Smooth muscle cell (in vitro differentiated cells): ENCODE measurements around the gene NEDD4L. TPM values are rescaled to one million over a fixed set of nuclear protein-coding genes. Genes with fewer than 3 reads are reported as not detected.

Experiments
- DNase-seq: peaks from one replicate; lab custom pipeline; 2025; ENCODE audit not compliant: unreplicated experiment; lab: John Stamatoyannopoulos, UW
- H2AFZ ChIP-seq: fragments of 200-600 bp; sonication (generic); 2 replicates; pipeline ENCODE4 v1.6.0; 2016; ENCODE audit warnings: antibody characterized with exemption, low read depth, mild to moderate bottlenecking
- H3F3A ChIP-seq: fragments of 200-600 bp; sonication (generic); 2 replicates; pipeline ENCODE4 v1.6.0; 2017; ENCODE audit warnings: antibody characterized with exemption, low read depth
- H3K27ac ChIP-seq: fragments of 200-600 bp; sonication (generic); 2 replicates; pipeline ENCODE4 v1.5.1; 2016; ENCODE audit warnings: low read depth, mild to moderate bottlenecking
- H3K27me3 ChIP-seq: fragments of 200-600 bp; sonication (generic); 2 replicates; pipeline ENCODE4 v1.6.1; 2016; ENCODE audit warnings: low read depth, mild to moderate bottlenecking
- H3K36me3 ChIP-seq: fragments of 200-600 bp; sonication (generic); 2 replicates; pipeline ENCODE4 v1.5.1; 2016; ENCODE audit warnings: low read depth
- H3K4me1 ChIP-seq: fragments of 200-600 bp; sonication (generic); 2 replicates; pipeline ENCODE4 v1.5.1; 2016; ENCODE audit warnings: low read depth
- H3K4me2 ChIP-seq: fragments of 200-600 bp; sonication (generic); 2 replicates; pipeline ENCODE4 v1.6.0; 2016; ENCODE audit warnings: mild to moderate bottlenecking
- H3K4me3 ChIP-seq: fragments of 200-600 bp; sonication (generic); 2 replicates; pipeline ENCODE4 v1.5.1; 2016; ENCODE audit warnings: mild to moderate bottlenecking
- H3K79me2 ChIP-seq: fragments of 200-600 bp; sonication (generic); 2 replicates; pipeline ENCODE4 v1.6.0; 2016; ENCODE audit warnings: low read depth, mild to moderate bottlenecking
- H3K9ac ChIP-seq: fragments of 200-600 bp; sonication (generic); 2 replicates; pipeline ENCODE4 v1.6.0; 2016; ENCODE audit warnings: low read depth
- H3K9me3 ChIP-seq: fragments of 200-600 bp; sonication (generic); replicated peaks from 2 replicates; pipeline ENCODE4 v1.5.1; 2016; ENCODE audit warnings: low read depth
- H4K20me1 ChIP-seq: fragments of 200-600 bp; sonication (generic); 2 replicates; pipeline ENCODE4 v1.6.0; 2016; ENCODE audit warnings: low read depth
- WGBS: methylation state at CpG from one replicate; pipeline ENCODE4 v1.1.7; 2016; ENCODE audit warnings: low lambda C conversion rate; 5-methylcytosine and 5-hydroxymethylcytosine counted together
- polyA plus RNA-seq: library from polyadenylated mRNA; unstranded; fragments of >200 nt; fragmentation: Nextera tagmentation; extraction: Ambion mirVana; gene quantifications from 2 replicates; pipeline ENCODE4 v1.2.1, GENCODE V29; 2016
- total RNA-seq: library from RNA; depleted of rRNA; stranded (reverse); fragments of >200 nt; gene quantifications from 2 replicates; pipeline ENCODE4 v1.2.3, GENCODE V29; 2014
- TF ChIP-seq, protein P1 (sequence below): fragments of 200-600 bp; sonication (generic); IDR thresholded peaks from 2 replicates; pipeline ENCODE4 v1.5.1; 2017; ENCODE audit warnings: borderline replicate concordance, mild to moderate bottlenecking, antibody characterized with exemption; ENCODE audit not compliant: insufficient read depth, poor library complexity, severe bottlenecking

NEDD4L gene
- total and polyA plus RNA-seq, 2 experiments from 2014 or later = 8.7 to 41.3 TPM

DNA sequence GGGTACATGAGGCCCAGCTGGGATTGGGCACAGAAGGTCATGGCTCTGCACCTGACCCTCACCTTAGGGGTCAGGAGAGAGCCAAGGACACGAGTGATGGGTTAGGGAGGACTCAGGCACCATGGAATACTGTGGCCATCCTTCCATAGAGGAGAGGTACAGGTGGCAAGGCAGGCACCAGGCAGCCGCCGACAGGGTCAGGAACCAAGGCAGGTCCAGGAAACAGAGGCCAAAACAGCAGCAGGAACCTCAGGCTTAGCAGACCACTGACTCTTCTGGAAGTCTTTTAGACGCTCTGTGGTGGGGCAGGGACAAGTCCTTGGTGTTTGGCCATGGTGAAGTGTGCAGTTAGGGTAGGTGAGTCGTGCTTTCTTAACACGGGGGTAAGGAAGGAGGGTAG, 128.0 kb downstream of the NEDD4L start:
- Histone ChIP-seq H2AFZ (no peak overlapping the region), H3K9me3 (no peaks in the 10 kb centered on the region), H3F3A (no peaks in the 10 kb centered on the region), H3K27ac (no peak overlapping the region), H3K36me3 (no peaks in the 10 kb centered on the region), H3K4me1 (peaks cover 5% of the 10 kb centered on the region), H4K20me1 (no peaks in the 10 kb centered on the region), H3K4me2 (no peak overlapping the region), H3K27me3 (no peaks in the 10 kb centered on the region), H3K79me2 (no peaks in the 10 kb centered on the region), H3K4me3 (no peak overlapping the region), H3K9ac (no peak overlapping the region)
- TF ChIP-seq, protein P1, sequence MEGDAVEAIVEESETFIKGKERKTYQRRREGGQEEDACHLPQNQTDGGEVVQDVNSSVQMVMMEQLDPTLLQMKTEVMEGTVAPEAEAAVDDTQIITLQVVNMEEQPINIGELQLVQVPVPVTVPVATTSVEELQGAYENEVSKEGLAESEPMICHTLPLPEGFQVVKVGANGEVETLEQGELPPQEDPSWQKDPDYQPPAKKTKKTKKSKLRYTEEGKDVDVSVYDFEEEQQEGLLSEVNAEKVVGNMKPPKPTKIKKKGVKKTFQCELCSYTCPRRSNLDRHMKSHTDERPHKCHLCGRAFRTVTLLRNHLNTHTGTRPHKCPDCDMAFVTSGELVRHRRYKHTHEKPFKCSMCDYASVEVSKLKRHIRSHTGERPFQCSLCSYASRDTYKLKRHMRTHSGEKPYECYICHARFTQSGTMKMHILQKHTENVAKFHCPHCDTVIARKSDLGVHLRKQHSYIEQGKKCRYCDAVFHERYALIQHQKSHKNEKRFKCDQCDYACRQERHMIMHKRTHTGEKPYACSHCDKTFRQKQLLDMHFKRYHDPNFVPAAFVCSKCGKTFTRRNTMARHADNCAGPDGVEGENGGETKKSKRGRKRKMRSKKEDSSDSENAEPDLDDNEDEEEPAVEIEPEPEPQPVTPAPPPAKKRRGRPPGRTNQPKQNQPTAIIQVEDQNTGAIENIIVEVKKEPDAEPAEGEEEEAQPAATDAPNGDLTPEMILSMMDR = no peak
- 95% methylated on average over 6 of the region's 6 CpGs for whole genome bisulfite sequencing
- no peak for DNase-seq

DNA sequence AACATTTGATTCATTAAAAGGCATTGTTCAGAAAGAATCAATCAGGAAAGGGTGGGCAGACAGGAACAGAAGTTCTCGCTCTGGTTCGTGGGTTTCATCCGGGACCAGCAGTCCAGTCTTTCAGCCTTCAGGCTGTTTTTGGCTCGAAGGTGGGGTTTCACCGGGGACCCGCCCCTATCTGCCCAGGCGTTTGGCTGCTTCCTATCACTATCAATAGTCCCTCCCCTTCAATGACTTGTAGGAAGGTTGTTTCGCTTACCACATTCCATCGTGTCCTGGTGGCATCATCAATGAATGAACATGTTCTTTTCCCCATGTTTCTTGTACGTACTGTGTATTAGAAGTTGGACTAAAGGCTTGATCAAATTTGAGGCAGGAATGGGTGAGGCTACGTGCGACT, 130.3 kb downstream of the NEDD4L start:
- H3K4me3 ChIP-seq = no peak overlapping the region
- H2AFZ ChIP-seq = no peak overlapping the region
- H3K4me1 ChIP-seq = peaks cover 12% of the 10 kb centered on the region
- no peaks in the 10 kb centered on the region for H3K36me3 ChIP-seq
- no peak overlapping the region for H3K27ac ChIP-seq
- H3K27me3 ChIP-seq = no peaks in the 10 kb centered on the region
- WGBS = 90% methylated on average over 12 of the region's 12 CpGs
- no peaks in the 10 kb centered on the region for H3F3A ChIP-seq
- no peak overlapping the region for H3K4me2 ChIP-seq
- DNase-seq = no peak
- TF ChIP-seq, protein P1 = no peak
- H3K9me3 ChIP-seq = no peaks in the 10 kb centered on the region
- H3K79me2 ChIP-seq = no peaks in the 10 kb centered on the region
- no peak overlapping the region for H3K9ac ChIP-seq
- no peaks in the 10 kb centered on the region for H4K20me1 ChIP-seq

DNA sequence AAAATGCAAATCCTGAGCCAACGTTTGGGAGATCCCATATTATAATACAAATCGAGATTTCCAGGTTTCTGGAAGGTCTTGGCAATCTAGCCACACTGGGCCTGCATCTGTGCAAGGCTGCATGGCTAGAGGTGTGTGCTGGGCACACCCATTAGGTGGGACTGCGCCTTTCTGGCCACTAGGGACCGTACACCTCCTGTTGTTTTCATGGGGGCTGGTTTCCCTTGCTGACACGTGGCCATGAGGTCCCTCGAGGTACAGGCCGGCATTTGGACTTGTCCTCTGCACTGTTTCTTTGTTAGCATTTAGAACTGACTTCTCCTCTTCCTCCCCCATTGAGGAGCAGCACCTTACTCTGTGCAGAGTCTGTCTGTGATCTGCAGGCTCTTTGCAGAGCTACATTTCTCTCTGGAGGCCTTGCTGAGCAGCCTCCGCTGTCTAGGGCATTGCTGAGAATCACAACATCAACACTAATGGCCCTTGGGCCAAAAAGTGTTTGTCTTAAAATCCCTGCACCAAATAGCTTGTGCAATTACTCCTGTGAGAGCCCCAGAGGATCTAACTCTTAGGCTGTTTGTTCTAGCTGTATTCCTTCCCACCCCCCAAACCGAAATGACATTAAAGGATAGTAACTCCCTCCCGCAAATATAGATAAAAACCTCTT, 131.2 kb downstream of the NEDD4L start:
- H3K27ac ChIP-seq = no peak overlapping the region

DNA sequence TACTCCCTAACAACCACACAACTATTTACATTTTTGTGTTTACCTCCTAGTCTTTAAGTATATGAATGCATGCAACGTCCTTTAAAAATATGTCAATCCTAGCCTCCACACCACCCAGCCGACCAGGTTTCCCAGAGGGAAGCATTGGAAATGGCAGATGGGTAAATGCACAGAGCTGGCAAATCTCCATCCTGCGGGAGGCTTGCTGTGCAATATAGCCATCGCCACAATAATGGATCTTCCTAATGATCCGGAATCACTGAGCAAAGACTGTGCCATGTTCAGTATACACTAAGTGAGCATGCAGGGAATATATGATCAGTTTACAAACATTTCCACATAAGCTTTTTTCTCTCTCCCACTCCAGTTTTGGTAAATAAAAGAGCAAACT, 131.8 kb downstream of the NEDD4L start:
- Histone ChIP-seq H3K4me2 (no peak overlapping the region), H3K27ac (no peak overlapping the region), H2AFZ (no peak overlapping the region), H3K4me1 (peaks cover 12% of the 10 kb centered on the region), H3K9me3 (no peaks in the 10 kb centered on the region), H3K4me3 (no peak overlapping the region), H3F3A (no peaks in the 10 kb centered on the region), H3K36me3 (no peaks in the 10 kb centered on the region), H3K79me2 (no peaks in the 10 kb centered on the region), H3K9ac (no peak overlapping the region), H4K20me1 (no peaks in the 10 kb centered on the region), H3K27me3 (no peaks in the 10 kb centered on the region)
- TF ChIP-seq, protein P1 = no peak
- 83% methylated on average over 5 of the region's 5 CpGs for WGBS
- DNase-seq = no peak

More for the DNA sequence above, 131.2 kb downstream of the NEDD4L start:
- H3K9ac ChIP-seq = no peak overlapping the region
- no peaks in the 10 kb centered on the region for H4K20me1 ChIP-seq
- H3K79me2 ChIP-seq = no peaks in the 10 kb centered on the region
- H3K36me3 ChIP-seq = no peaks in the 10 kb centered on the region
- no peaks in the 10 kb centered on the region for H3F3A ChIP-seq
- no peak overlapping the region for H2AFZ ChIP-seq
- no peaks in the 10 kb centered on the region for H3K9me3 ChIP-seq
- DNase-seq = no peak
- peaks cover 12% of the 10 kb centered on the region for H3K4me1 ChIP-seq
- no peaks in the 10 kb centered on the region for H3K27me3 ChIP-seq
- TF ChIP-seq, protein P1 = no peak
- no peak overlapping the region for H3K4me2 ChIP-seq
- 84% methylated on average over 10 of the region's 10 CpGs for WGBS
- no peak overlapping the region for H3K4me3 ChIP-seq
